GM12878 (cell line): ENCODE results near the gene CROCC. TPM values are rescaled to one million over a fixed set of nuclear protein-coding genes. Genes with fewer than 3 reads are reported as not detected.

Source experiments
- ATAC-seq: fragments of 200-7000 bp; cut with Tn5 transposase; 3 replicates; pipeline ENCODE4 v1.9.1; 2020; ENCODE audit warnings: mild to moderate bottlenecking, moderate library complexity
- BruUV-seq: library from RNA; stranded (reverse); fragments of 400-500 nt; replicated peaks from 2 replicates; lab custom pipeline; 2021; lab: Mats Ljungman, UMichigan
- CTCF ChIA-PET: fragments of 300-600 bp; sonication (Branson Sonifier 250); formaldehyde crosslinking; extraction: SDS; loops from one replicate; lab custom pipeline; 2021; ENCODE audit warnings: inconsistent platforms; lab: Yijun Ruan, JAX
- POLR2A ChIA-PET: fragments of 350-600 bp; formaldehyde crosslinking; extraction: SDS; loops from one replicate; lab custom pipeline; 2021; ENCODE audit warnings: inconsistent platforms; lab: Charles Lee
- RAD21 ChIA-PET: fragments of 300-600 bp; sonication (Branson Sonifier 250); formaldehyde crosslinking; loops from one replicate; lab custom pipeline; 2023; ENCODE audit warnings: antibody characterized with exemption; ENCODE audit not compliant: unreplicated experiment; lab: Charles Lee
- SMC1A ChIA-PET: fragments of 300-600 bp; sonication (Branson Sonifier 250); formaldehyde crosslinking; loops from one replicate; lab custom pipeline; 2023; ENCODE audit not compliant: unreplicated experiment, uncharacterized antibody; lab: Charles Lee
- DNase-seq: peaks from one replicate; pipeline ENCODE4 v3.0.0-alpha.2; 2011; ENCODE audit warnings: low read depth, low spot score
- FAIRE-seq: peaks from 3 replicates; lab custom pipeline; 2011; peaks lifted over from hg19 to GRCh38; lab: Jason Lieb, UNC
- H2AFZ ChIP-seq: 2 replicates; pipeline ENCODE4 v1.6.0; 2011; ENCODE audit warnings: low read depth, low read length, control low read depth; ENCODE audit not compliant: control insufficient read depth
- H3K27ac ChIP-seq: 2 replicates; pipeline ENCODE4 v1.5.1; 2011; ENCODE audit warnings: control low read depth; ENCODE audit not compliant: control insufficient read depth, insufficient read depth
- H3K27me3 ChIP-seq, 2 experiments: replicated peaks in 1 of 2; 2 replicates each; pipeline versions ENCODE4 v1.6.0 to v1.6.1; 2011; ENCODE audit warnings: low read length in 1 of 2; ENCODE audit not compliant: control insufficient read depth in 2 of 2, insufficient read depth in 2 of 2
- H3K36me3 ChIP-seq, 2 experiments: 2 replicates each; pipeline ENCODE4 v1.5.1; 2011; ENCODE audit warnings: low read length in 1 of 2; ENCODE audit not compliant: control insufficient read depth in 2 of 2, insufficient read depth in 2 of 2
- H3K4me1 ChIP-seq: 2 replicates; pipeline ENCODE4 v1.6.1; 2011; ENCODE audit warnings: mild to moderate bottlenecking, low read length, moderate library complexity, mixed read lengths; ENCODE audit not compliant: control insufficient read depth, insufficient read depth
- H3K4me2 ChIP-seq: 2 replicates; pipeline ENCODE4 v1.6.0; 2011; ENCODE audit warnings: control low read depth; ENCODE audit not compliant: control insufficient read depth, insufficient read depth
- H3K4me3 ChIP-seq: fragments of 200-600 bp; sonication (generic); 2 replicates; pipeline ENCODE4 v1.5.1; 2016
- H3K79me2 ChIP-seq: 2 replicates; pipeline ENCODE4 v1.6.0; 2011; ENCODE audit warnings: low read length; ENCODE audit not compliant: control insufficient read depth, insufficient read depth
- H3K9ac ChIP-seq: 2 replicates; pipeline ENCODE4 v1.8.0; 2011; ENCODE audit warnings: low read length, control low read depth, mixed read lengths; ENCODE audit not compliant: control insufficient read depth, insufficient read depth
- H3K9me3 ChIP-seq: replicated peaks from 3 replicates; pipeline ENCODE4 v1.5.1; 2011; ENCODE audit warnings: mild to moderate bottlenecking, low read length; ENCODE audit not compliant: control insufficient read depth, insufficient read depth
- H4K20me1 ChIP-seq: 2 replicates; pipeline ENCODE4 v1.6.0; 2011; ENCODE audit not compliant: control insufficient read depth, insufficient read depth
- HSF1 ChIP-seq: fragments of 150-350 bp; IDR thresholded peaks from 2 replicates; pipeline ENCODE4 v1.6.1; 2014; ENCODE audit warnings: mild to moderate bottlenecking, low read depth, low read length
- IRF4 ChIP-seq: IDR thresholded peaks from 2 replicates; pipeline ENCODE4 v1.6.1; 2011; ENCODE audit warnings: low read depth, low read length
- MTA3 ChIP-seq: IDR thresholded peaks from 2 replicates; pipeline ENCODE4 v1.6.1; 2012; ENCODE audit warnings: low read length, inconsistent platforms, borderline replicate concordance
- MYB ChIP-seq: fragments of 150-350 bp; IDR thresholded peaks from 2 replicates; pipeline ENCODE4 v1.6.1; 2014; ENCODE audit warnings: mild to moderate bottlenecking, low read depth, low read length, borderline replicate concordance
- NR2F1 ChIP-seq: fragments of 450-650 bp; conservative IDR thresholded peaks from 2 replicates; pipeline ENCODE4 v1.6.1; 2017; ENCODE audit warnings: mild to moderate bottlenecking
- REST ChIP-seq: IDR thresholded peaks from 2 replicates; pipeline ENCODE4 v1.6.1; 2012; ENCODE audit warnings: mild to moderate bottlenecking, low read depth, low read length
- SMC3 ChIP-seq: IDR thresholded peaks from 2 replicates; pipeline ENCODE4 v1.6.1; 2011; ENCODE audit warnings: low read length, improper control_type of control experiment, borderline replicate concordance
- SREBF2 ChIP-seq: IDR thresholded peaks from 2 replicates; pipeline ENCODE4 v1.6.1; 2012; ENCODE audit warnings: mild to moderate bottlenecking, low read length
- ZBTB33 ChIP-seq: fragments of 450-650 bp; IDR thresholded peaks from 2 replicates; pipeline ENCODE4 v1.6.1; 2017; ENCODE audit warnings: mild to moderate bottlenecking
- WGBS: methylation state at CpG from one replicate; pipeline ENCODE4 v1.1.6; 2016; ENCODE audit warnings: low lambda C conversion rate; ENCODE audit not compliant: insufficient replicate concordance, insufficient coverage; ENCODE audit errors: missing lambda C conversion rate; 5-methylcytosine and 5-hydroxymethylcytosine counted together
- in situ Hi-C: fragments of 300-500 bp; cut with MboI; formaldehyde crosslinking; loops from 9 replicates; pipeline ENCODE4 v1.14.3; 2018; ENCODE audit warnings: mixed read lengths
- intact Hi-C: fragments of 100-400 bp; cut with micrococcal nuclease; formaldehyde crosslinking; loops from one replicate; pipeline ENCODE4 v1.14.2; 2022; ENCODE audit not compliant: unreplicated experiment
- polyA plus RNA-seq, 11 experiments: library from polyadenylated mRNA; depleted of rRNA in 4 of 11; unstranded in 6 of 11; stranded (reverse) in 5 of 11; fragments of >200 nt; fragmentation: Nextera tagmentation in 4 of 11; fragmentation: Illumina TruSeq in 1 of 11; extraction: Ambion mirVana in 4 of 11; extraction: Trizol in 1 of 11; gene quantifications; 1 replicate in 1 of 11; 2 replicates in 10 of 11; pipeline versions ENCODE4 v1.2.1 to v1.2.3, GENCODE V29; 2011 to 2016; ENCODE audit warnings: inconsistent platforms in 2 of 11, missing spikeins in 2 of 11, low read depth in 1 of 11
- total RNA-seq, 4 experiments: library from RNA; depleted of rRNA in 3 of 4; stranded (reverse); fragments of >200 nt in 3 of 4; fragmentation: Illumina TruSeq in 1 of 4; extraction: Trizol in 1 of 4; gene quantifications; 2 replicates each; pipeline versions ENCODE4 v1.2.1 to v1.2.3, GENCODE V29; 2013 to 2021

CROCC gene
- total and polyA plus RNA-seq, 10 of the 15 experiments (the other 5 are each of a cell fraction or from before 2014, with no cell fraction given) = 0.04 to 5.5 (median 2.3) TPM

GRCh38 chr1:16970132-16970910 lies 48.6 kb downstream of the CROCC start (continued):
- TF ChIP-seq HSF1 (no peak), MYB (no peak)

DNA sequence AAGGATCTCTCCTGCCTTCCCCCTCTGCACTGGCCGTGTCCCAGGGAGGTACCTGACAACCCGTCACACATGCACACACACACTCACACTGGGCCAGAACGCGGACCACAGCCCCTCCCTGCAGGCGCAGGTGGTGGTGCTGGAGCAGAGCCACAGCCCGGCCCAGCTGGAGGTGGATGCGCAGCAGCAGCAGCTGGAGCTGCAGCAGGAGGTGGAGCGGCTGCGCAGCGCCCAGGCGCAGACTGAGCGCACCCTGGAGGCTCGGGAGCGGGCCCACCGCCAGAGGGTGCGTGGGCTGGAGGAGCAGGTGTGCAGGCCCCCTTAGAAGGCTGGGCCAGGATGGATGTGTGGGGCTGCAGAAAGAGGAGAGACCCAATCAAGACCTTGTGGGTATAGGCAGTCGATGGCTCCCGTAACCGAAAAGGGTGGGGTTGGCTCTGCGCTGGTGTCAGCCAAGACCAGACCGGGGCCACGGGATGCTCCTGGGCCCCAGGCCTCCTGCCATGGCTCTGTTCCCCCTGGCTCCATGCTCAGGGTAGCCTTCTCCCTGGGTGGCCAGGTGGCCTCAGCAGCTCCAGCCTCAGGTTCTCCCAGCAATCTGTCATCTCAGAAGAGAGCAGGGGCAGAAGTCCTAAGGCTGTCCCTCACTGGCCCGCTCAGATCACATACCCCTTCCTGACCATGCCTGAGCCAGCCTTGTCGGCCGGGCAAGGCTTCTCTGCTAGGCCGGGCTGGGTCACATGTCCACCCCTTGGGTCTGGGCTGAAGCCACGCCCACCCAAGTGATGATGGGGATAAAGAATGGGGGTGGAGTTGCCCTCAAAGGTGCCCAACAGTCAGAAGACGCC lies 49.8 kb downstream of the CROCC start:
- in situ Hi-C loops = no loop called here
- WGBS = 58% methylated on average over 25 of the region's 28 CpGs
- H3K4me3 ChIP-seq = no peak overlapping the region
- TF ChIP-seq ZBTB33 (no peak), SMC3 (no peak), REST (no peak), NR2F1 (no peak), IRF4 (no peak), SREBF2 (no peak), MTA3 (no peak)

More for the DNA sequence above, 49.8 kb downstream of the CROCC start:
- Histone ChIP-seq H2AFZ (no peak overlapping the region), H3K36me3 (no peaks in the 10 kb centered on the region), H3K79me2 (no peaks in the 10 kb centered on the region), H3K27me3 (no peaks in the 10 kb centered on the region), H3K9me3 (no peaks in the 10 kb centered on the region), H3K4me1 (no peaks in the 10 kb centered on the region), H3K27ac (no peak overlapping the region), H3K9ac (no peak overlapping the region), H3K4me2 (no peak overlapping the region), H4K20me1 (no peaks in the 10 kb centered on the region)
- RAD21 ChIA-PET = no interaction called here
- CTCF ChIA-PET = no interaction called here
- SMC1A ChIA-PET = no interaction called here
- no peak for FAIRE-seq
- intact Hi-C loops = no loop called here
- DNase-seq = no peak
- POLR2A ChIA-PET = interaction anchor here (0.6 kb wide), 1 partner anchor 878 kb away, joined by 5 read pairs; no protein-coding TSS in a partner anchor
- no TSS peak for BruUV-seq
- peak; percentile 27; the same call in 2 of the 3 replicates for ATAC-seq
